ENCODE data around the gene CKS2.
A peak's percentile ranks its signal among the peaks of the same experiment; 100 is the strongest.

The CKS2 gene

GRCh38 chr9:89313842-89314241 lies 2.8 kb downstream of the CKS2 start:
- Histone ChIP-seq H3K79me2 (ENCODE audit: control insufficient read depth, low read length) (peaks cover 78% of the 10 kb centered on the region), H3K27ac (ENCODE audit: low read depth, low read length) (peak overlapping the region; percentile 89), H3K9me3 (ENCODE audit: control insufficient read depth, insufficient read depth, low read length) (no peaks in the 10 kb centered on the region), H4K20me1 (ENCODE audit: control insufficient read depth, insufficient read depth, low read depth, low read length) (peaks cover 37% of the 10 kb centered on the region), H3K4me1 (ENCODE audit: control insufficient read depth, low read length) (peaks cover 60% of the 10 kb centered on the region), H3K36me3 (ENCODE audit: control insufficient read depth, low read length) (peaks cover 86% of the 10 kb centered on the region), H3K4me2 (ENCODE audit: low read length) (peak overlapping the region; percentile 89), H3K4me3 (ENCODE audit: low read length) (peak overlapping the region; percentile 95), H3K9me2 (replicated peaks; ENCODE audit: control insufficient read depth, low read length) (no peaks in the 10 kb centered on the region), H3F3A (ENCODE audit: control insufficient read depth, insufficient read depth) (peaks cover 67% of the 10 kb centered on the region), H3K27me3 (ENCODE audit: control insufficient read depth, low read length) (no peaks in the 10 kb centered on the region)
- no peak for TF ChIP-seq EZH2phosphoT487 (IDR thresholded peaks at IDR 0.05; ENCODE audit: borderline replicate concordance, low read length)
- no peak for TF ChIP-seq CTCF (IDR thresholded peaks at IDR 0.05; ENCODE audit: low read depth, low read length, poor library complexity, severe bottlenecking)

GRCh38 chr9:89314955-89315354 lies 4.0 kb downstream of the CKS2 start:
- H3K36me3 ChIP-seq (ENCODE audit: control insufficient read depth, low read length) = peaks cover 85% of the 10 kb centered on the region
- H3K4me3 ChIP-seq (ENCODE audit: low read length) = peak overlapping the region; percentile 95
- H3K27ac ChIP-seq (ENCODE audit: low read depth, low read length) = peak overlapping the region; percentile 89
- no peaks in the 10 kb centered on the region for H3K9me3 ChIP-seq (ENCODE audit: control insufficient read depth, insufficient read depth, low read length)
- peak overlapping the region; percentile 89 for H3K4me2 ChIP-seq (ENCODE audit: low read length)
- H4K20me1 ChIP-seq (ENCODE audit: control insufficient read depth, insufficient read depth, low read depth, low read length) = peaks cover 37% of the 10 kb centered on the region
- peaks cover 56% of the 10 kb centered on the region for H3K4me1 ChIP-seq (ENCODE audit: control insufficient read depth, low read length)
- H3K27me3 ChIP-seq (ENCODE audit: control insufficient read depth, low read length) = no peaks in the 10 kb centered on the region
- peaks cover 78% of the 10 kb centered on the region for H3K79me2 ChIP-seq (ENCODE audit: control insufficient read depth, low read length)
- H3F3A ChIP-seq (ENCODE audit: control insufficient read depth, insufficient read depth) = peaks cover 75% of the 10 kb centered on the region
- H3K9me2 ChIP-seq (replicated peaks; ENCODE audit: control insufficient read depth, low read length) = no peaks in the 10 kb centered on the region
- TF ChIP-seq EZH2phosphoT487 (IDR thresholded peaks at IDR 0.05; ENCODE audit: borderline replicate concordance, low read length) (no peak), CTCF (IDR thresholded peaks at IDR 0.05; ENCODE audit: low read depth, low read length, poor library complexity, severe bottlenecking) (no peak)

GRCh38 chr9:89315482-89315881 lies 4.5 kb downstream of the CKS2 start:
- H3K4me1 ChIP-seq (ENCODE audit: control insufficient read depth, low read length) = peaks cover 59% of the 10 kb centered on the region
- peaks cover 37% of the 10 kb centered on the region for H4K20me1 ChIP-seq (ENCODE audit: control insufficient read depth, insufficient read depth, low read depth, low read length)
- no peaks in the 10 kb centered on the region for H3K9me2 ChIP-seq (replicated peaks; ENCODE audit: control insufficient read depth, low read length)
- H3K4me3 ChIP-seq (ENCODE audit: low read length) = peak overlapping the region; percentile 89
- peaks cover 88% of the 10 kb centered on the region for H3K36me3 ChIP-seq (ENCODE audit: control insufficient read depth, low read length)
- no peak for TF ChIP-seq CTCF (IDR thresholded peaks at IDR 0.05; ENCODE audit: low read depth, low read length, poor library complexity, severe bottlenecking)
- no peak for TF ChIP-seq EZH2phosphoT487 (IDR thresholded peaks at IDR 0.05; ENCODE audit: borderline replicate concordance, low read length)
- H3K4me2 ChIP-seq (ENCODE audit: low read length) = peak overlapping the region; percentile 89
- peaks cover 80% of the 10 kb centered on the region for H3K79me2 ChIP-seq (ENCODE audit: control insufficient read depth, low read length)
- H3K27me3 ChIP-seq (ENCODE audit: control insufficient read depth, low read length) = no peaks in the 10 kb centered on the region
- peak overlapping the region; percentile 89 for H3K27ac ChIP-seq (ENCODE audit: low read depth, low read length)
- peaks cover 75% of the 10 kb centered on the region for H3F3A ChIP-seq (ENCODE audit: control insufficient read depth, insufficient read depth)
- no peaks in the 10 kb centered on the region for H3K9me3 ChIP-seq (ENCODE audit: control insufficient read depth, insufficient read depth, low read length)
